SHP77 (cell line): ENCODE data around the gene LRP11.
"Not testable (repeated sequence)": the region's sequence is repeated elsewhere in the genome, so short reads cannot be mapped to it uniquely, and the experiment has no call there.

Experiments
- DNase-seq, 2 experiments: peaks; one replicate each; lab custom pipeline; 2025; lab: John Stamatoyannopoulos, UW

LRP11 gene

GRCh38 chr6:149863698-149864577, at the start of gene LRP11:
TSS of gene LRP11 (minus strand) at chr6:149864359. CDS start at chr6:149864020, 339 bp downstream.
- peak; percentile 76 to 77 for DNase-seq

- no peak for DNase-seq
Observed at GRCh38 chr6:149913540-149914240, 49.5 kb upstream of the LRP11 start.

GRCh38 chr6:149913085-149913484, 48.9 kb upstream of the LRP11 start:
- DNase-seq, result no peak

- not testable (repeated sequence) for DNase-seq
Observed at GRCh38 chr6:149912680-149913079, 48.5 kb upstream of the LRP11 start.

- no peak for DNase-seq
Observed at GRCh38 chr6:149910721-149911151, 46.6 kb upstream of the LRP11 start.

GRCh38 chr6:149909701-149910470, 45.7 kb upstream of the LRP11 start:
- no peak for DNase-seq

GRCh38 chr6:149908480-149908879, 44.3 kb upstream of the LRP11 start:
- DNase-seq, result not testable (repeated sequence)

- no peak for DNase-seq
Observed at GRCh38 chr6:149907317-149907716, 43.2 kb upstream of the LRP11 start.

GRCh38 chr6:149906405-149906804, 42.2 kb upstream of the LRP11 start:
- no peak for DNase-seq

- DNase-seq, result peak in 1 of 2 experiments; percentile 26
Observed at GRCh38 chr6:149905911-149906371, 41.8 kb upstream of the LRP11 start.

GRCh38 chr6:149905371-149905910, 41.3 kb upstream of the LRP11 start:
- DNase-seq, result no peak

- DNase-seq, result no peak
Observed at GRCh38 chr6:149904661-149905370, 40.7 kb upstream of the LRP11 start.

- peak; percentile 57 to 58 for DNase-seq
Observed at GRCh38 chr6:149903938-149904611, 39.9 kb upstream of the LRP11 start.

GRCh38 chr6:149901444-149902140, 37.4 kb upstream of the LRP11 start:
- no peak for DNase-seq

- no peak for DNase-seq
Observed at GRCh38 chr6:149900620-149901443, 36.7 kb upstream of the LRP11 start.

- DNase-seq, result no peak
Observed at GRCh38 chr6:149899926-149900619, 35.9 kb upstream of the LRP11 start.

GRCh38 chr6:149899486-149899885, 35.3 kb upstream of the LRP11 start:
- DNase-seq, result no peak

GRCh38 chr6:149898966-149899365, 34.8 kb upstream of the LRP11 start:
- no peak for DNase-seq
